Measurements from ENCODE around the gene YARS1. TPM values are rescaled to one million over a fixed set of nuclear protein-coding genes. Genes with fewer than 3 reads are reported as not detected.

YARS1 gene
- total and polyA plus RNA-seq, 2 of the 13 experiments (the other 11 are each of a cell fraction or from before 2014, with no cell fraction given), result 50.1 to 113 TPM

GRCh38 chr1:32759997-32760623 lies 57.0 kb downstream of the YARS1 start (continued):
- TF ChIP-seq USF2 (IDR thresholded peaks at IDR 0.05; ENCODE audit: low read depth, low read length), result no peak
- TF ChIP-seq USF2 (CRISPR knock-in tag; IDR thresholded peaks at IDR 0.05; ENCODE audit: borderline replicate concordance), result peak; percentile 10; the same call in 1 of the 2 replicates
- TF ChIP-seq KAT8 (CRISPR knock-in tag; IDR thresholded peaks at IDR 0.05), result peak; percentile 29; the same call in 1 of the 2 replicates
- TF ChIP-seq KAT7 (CRISPR knock-in tag; IDR thresholded peaks at IDR 0.05; ENCODE audit: borderline replicate concordance), result no peak
- TF ChIP-seq THAP9 (CRISPR knock-in tag; IDR thresholded peaks at IDR 0.05; ENCODE audit: borderline replicate concordance), result peak; percentile 67; the same call in 1 of the 2 replicates
- TF ChIP-seq ATM (IDR thresholded peaks at IDR 0.05; ENCODE audit: borderline replicate concordance), result no peak
- no peak for TF ChIP-seq ZNF878 (CRISPR knock-in tag; IDR thresholded peaks at IDR 0.05)
- TF ChIP-seq ZBTB38 (CRISPR knock-in tag; IDR thresholded peaks at IDR 0.05), result peak; percentile 64; the same call in 1 of the 2 replicates
- TF ChIP-seq LRRFIP1 (CRISPR knock-in tag; conservative IDR thresholded peaks at IDR 0.05), result no peak
- peak; percentile 69 for TF ChIP-seq IRF2 (CRISPR knock-in tag; IDR thresholded peaks at IDR 0.05)
- TF ChIP-seq REPIN1 (CRISPR knock-in tag; IDR thresholded peaks at IDR 0.05; ENCODE audit: borderline replicate concordance, low read depth), result no peak
- TF ChIP-seq MED8 (CRISPR knock-in tag; IDR thresholded peaks at IDR 0.05; ENCODE audit: insufficient replicate concordance), result peak; percentile 71
- peak; percentile 49; the same call in 1 of the 2 replicates for TF ChIP-seq THAP11 (CRISPR knock-in tag; IDR thresholded peaks at IDR 0.05)
- no peak for TF ChIP-seq ZMAT5 (CRISPR knock-in tag; IDR thresholded peaks at IDR 0.05; ENCODE audit: borderline replicate concordance, low read depth)
- no peak for TF ChIP-seq FOXO4 (CRISPR knock-in tag; conservative IDR thresholded peaks at IDR 0.05)
- TF ChIP-seq MIER3 (CRISPR knock-in tag; IDR thresholded peaks at IDR 0.05; ENCODE audit: borderline replicate concordance), result peak; percentile 79; the same call in 1 of the 2 replicates
- TF ChIP-seq BCL6 (CRISPR knock-in tag; IDR thresholded peaks at IDR 0.05), result no peak; the same call in 1 of the 2 replicates
- no peak for TF ChIP-seq ZNF292 (CRISPR knock-in tag; IDR thresholded peaks at IDR 0.05; ENCODE audit: borderline replicate concordance, low read depth)
- TF ChIP-seq RCOR2 (CRISPR knock-in tag; IDR thresholded peaks at IDR 0.05), result no peak
- no peak for TF ChIP-seq WIZ (CRISPR knock-in tag; IDR thresholded peaks at IDR 0.05)
- no peak for TF ChIP-seq ZNF263 (CRISPR knock-in tag; IDR thresholded peaks at IDR 0.05)

Data from HepG2 (cell line).